Lung (tissue), 12 donors: ENCODE data around the gene RHOT1. TPM values are rescaled to one million over a fixed set of nuclear protein-coding genes. Genes with fewer than 3 reads are reported as not detected.

ENCODE experiments used
- ATAC-seq: fragments of 200-7000 bp; cut with Tn5 transposase; one replicate; pipeline ENCODE4 v1.9.1; 2020; ENCODE audit warnings: moderate number of reproducible peaks; ENCODE audit not compliant: insufficient read depth, low FRiP score
- DNase-seq, 3 donors: peaks; one replicate each; pipeline ENCODE4 v3.0.0-alpha.2; 2013 to 2017
- H3K27ac ChIP-seq, 2 donors: one replicate each; pipeline ENCODE4 v1.5.1; 2013; ENCODE audit warnings: mild to moderate bottlenecking in 2 of 2, moderate library complexity in 2 of 2, control low read depth in 1 of 2, inconsistent platforms in 1 of 2, low read depth in 1 of 2, low read length in 1 of 2
- H3K27me3 ChIP-seq, 3 donors: one replicate each; pipeline ENCODE4 v1.5.1; 2013; ENCODE audit warnings: low read length in 2 of 3; ENCODE audit not compliant: control insufficient read depth in 3 of 3, insufficient read depth in 3 of 3
- H3K36me3 ChIP-seq, 4 donors: one replicate each; pipeline ENCODE4 v1.5.1; 2013; ENCODE audit warnings: low read length in 4 of 4, mild to moderate bottlenecking in 1 of 4, moderate library complexity in 1 of 4; ENCODE audit not compliant: control insufficient read depth in 4 of 4, insufficient read depth in 4 of 4
- H3K4me1 ChIP-seq, 5 donors: one replicate each; pipeline ENCODE4 v1.5.1; 2013; ENCODE audit warnings: low read length in 5 of 5, mild to moderate bottlenecking in 2 of 5, moderate library complexity in 1 of 5; ENCODE audit not compliant: control insufficient read depth in 5 of 5, insufficient read depth in 5 of 5
- H3K4me3 ChIP-seq: one replicate; pipeline ENCODE4 v1.5.1; 2013; ENCODE audit warnings: mild to moderate bottlenecking, control low read depth, moderate library complexity
- H3K9ac ChIP-seq, 2 donors: one replicate each; pipeline ENCODE4 v1.5.1; 2013; ENCODE audit warnings: low read length in 2 of 2, control low read depth in 1 of 2; ENCODE audit not compliant: insufficient read depth in 1 of 2
- H3K9me3 ChIP-seq, 4 donors: one replicate each; pipeline ENCODE4 v1.5.1; 2013; ENCODE audit warnings: low read length in 3 of 4, mild to moderate bottlenecking in 1 of 4, moderate library complexity in 1 of 4; ENCODE audit not compliant: control insufficient read depth in 4 of 4, insufficient read depth in 3 of 4
- WGBS, 2 donors: extraction: QIAGEN DNeasy Blood & Tissue Kit; methylation state at CpG; one replicate each; pipeline ENCODE4 v1.1.7; 2013; 5-methylcytosine and 5-hydroxymethylcytosine counted together
- polyA plus RNA-seq, 2 donors: library from polyadenylated mRNA; stranded (reverse); fragments of 200-250 nt; gene quantifications; one replicate each; pipeline ENCODE4 v1.2.1, GENCODE V29; 2013
- total RNA-seq, 2 donors: library from RNA; depleted of rRNA in 1 of 2; stranded (reverse); fragments of >200 nt in 1 of 2; gene quantifications; one replicate each; pipeline ENCODE4 v1.2.1, GENCODE V29; 2014 to 2021
- TF ChIP-seq, protein P1 (sequence below): IDR thresholded peaks from 2 replicates; pipeline ENCODE4 v1.5.1; 2012; ENCODE audit warnings: mild to moderate bottlenecking; ENCODE audit errors: control extremely low read depth, extremely low read depth
- donor health status: control.
- donor health status: control.
- donor health status: Bipolar disorder and iron deficiency.
- donor health status: healthy.
- donor health status: DM: yes; HTN: yes; CAD: no.

RHOT1 gene
- total and polyA plus RNA-seq, 4 donors: 28.5 to 90.5 (median 44.9) TPM

DNA sequence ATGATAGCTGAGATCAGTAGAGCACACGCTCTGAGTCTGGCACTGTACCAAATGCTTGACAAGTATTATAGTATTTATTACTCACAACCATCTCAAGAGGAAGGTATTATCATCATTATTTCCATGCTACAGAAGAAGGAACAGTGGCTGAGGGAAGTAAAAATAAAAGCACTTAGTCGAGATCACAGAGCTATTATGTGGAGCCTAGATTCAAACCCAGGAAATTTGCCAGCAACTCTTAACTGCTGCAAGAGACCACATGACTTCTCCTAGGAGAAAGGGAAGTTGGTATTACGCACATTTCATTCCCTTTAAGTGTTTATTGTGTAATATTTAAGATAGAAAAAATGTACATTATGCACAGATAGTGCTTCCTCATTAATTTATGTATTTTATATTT lies 1.0 kb upstream of the RHOT1 start:
- peaks cover 0 to 20% (median 4%) of the 10 kb centered on the region in 5 donors for H3K4me1 ChIP-seq
- TF ChIP-seq, protein P1, sequence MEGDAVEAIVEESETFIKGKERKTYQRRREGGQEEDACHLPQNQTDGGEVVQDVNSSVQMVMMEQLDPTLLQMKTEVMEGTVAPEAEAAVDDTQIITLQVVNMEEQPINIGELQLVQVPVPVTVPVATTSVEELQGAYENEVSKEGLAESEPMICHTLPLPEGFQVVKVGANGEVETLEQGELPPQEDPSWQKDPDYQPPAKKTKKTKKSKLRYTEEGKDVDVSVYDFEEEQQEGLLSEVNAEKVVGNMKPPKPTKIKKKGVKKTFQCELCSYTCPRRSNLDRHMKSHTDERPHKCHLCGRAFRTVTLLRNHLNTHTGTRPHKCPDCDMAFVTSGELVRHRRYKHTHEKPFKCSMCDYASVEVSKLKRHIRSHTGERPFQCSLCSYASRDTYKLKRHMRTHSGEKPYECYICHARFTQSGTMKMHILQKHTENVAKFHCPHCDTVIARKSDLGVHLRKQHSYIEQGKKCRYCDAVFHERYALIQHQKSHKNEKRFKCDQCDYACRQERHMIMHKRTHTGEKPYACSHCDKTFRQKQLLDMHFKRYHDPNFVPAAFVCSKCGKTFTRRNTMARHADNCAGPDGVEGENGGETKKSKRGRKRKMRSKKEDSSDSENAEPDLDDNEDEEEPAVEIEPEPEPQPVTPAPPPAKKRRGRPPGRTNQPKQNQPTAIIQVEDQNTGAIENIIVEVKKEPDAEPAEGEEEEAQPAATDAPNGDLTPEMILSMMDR: no peak
- H3K27ac ChIP-seq: peak overlapping the region in 1 of 2 donors; percentile 99
- H3K9me3 ChIP-seq: no peaks in the 10 kb centered on the region
- 2 to 6% methylated on average over 3 of the region's 3 CpGs for WGBS, 2 donors
- no peak overlapping the region for H3K4me3 ChIP-seq
- no peaks in the 10 kb centered on the region for H3K27me3 ChIP-seq
- DNase-seq (peak; percentile 45 to 98 (median 93)), ATAC-seq (peak; percentile 30)
- no peaks in the 10 kb centered on the region for H3K36me3 ChIP-seq
- peak overlapping the region in 1 of 2 donors; percentile 89 for H3K9ac ChIP-seq

GRCh38 chr17:32141679-32142037 lies 644 bp upstream of the RHOT1 start:
- WGBS, 2 donors: 6 to 9% methylated on average over 12 of the region's 12 CpGs
- Histone ChIP-seq H3K9me3 (no peaks in the 10 kb centered on the region), H3K27ac (peak overlapping the region; percentile 92 to 99), H3K36me3 (no peaks in the 10 kb centered on the region), H3K4me3 (peak overlapping the region; percentile 86), H3K4me1 (peaks cover 0 to 20% (median 4%) of the 10 kb centered on the region in 5 donors), H3K27me3 (no peaks in the 10 kb centered on the region), H3K9ac (peak overlapping the region in 1 of 2 donors; percentile 89)
- TF ChIP-seq, protein P1: no peak
- no peak for ATAC-seq
- DNase-seq: no peak

GRCh38 chr17:32142857-32143526 lies 690 bp downstream of the RHOT1 start:
- Histone ChIP-seq H3K4me3 (peak overlapping the region; percentile 86), H3K9me3 (no peaks in the 10 kb centered on the region), H3K27me3 (no peaks in the 10 kb centered on the region), H3K4me1 (peaks cover 0 to 20% (median 4%) of the 10 kb centered on the region in 5 donors), H3K36me3 (no peaks in the 10 kb centered on the region), H3K9ac (peak overlapping the region; percentile 78 to 85), H3K27ac (peak overlapping the region; percentile 88 to 99)
- peak; percentile 69 to 83 (median 76) for DNase-seq
- peak; percentile 58 for ATAC-seq
- TF ChIP-seq, protein P1: no peak
- WGBS, 2 donors: 2% methylated on average over 22 to 23 of the region's 23 CpGs
